Liver (tissue), 9 donors: ENCODE results near the gene MYMK. TPM values are rescaled to one million over a fixed set of nuclear protein-coding genes. Genes with fewer than 3 reads are reported as not detected.

Source experiments
- DNase-seq: peaks from one replicate; pipeline ENCODE4 v3.0.0-alpha.2; 2017; ENCODE audit warnings: low spot score
- H3K27ac ChIP-seq, 2 donors: one replicate each; pipeline ENCODE4 v1.7.0; 2013; ENCODE audit warnings: inconsistent platforms in 2 of 2, low read length in 2 of 2, control low read depth in 1 of 2, low read depth in 1 of 2, mild to moderate bottlenecking in 1 of 2
- H3K27me3 ChIP-seq, 4 donors: one replicate each; pipeline versions ENCODE4 v1.6.1 to v1.7.0; 2013; ENCODE audit warnings: low read length in 3 of 4, inconsistent platforms in 1 of 4, mild to moderate bottlenecking in 1 of 4, moderate library complexity in 1 of 4; ENCODE audit not compliant: control insufficient read depth in 4 of 4, insufficient read depth in 4 of 4
- H3K36me3 ChIP-seq, 4 donors: one replicate each; pipeline versions ENCODE4 v1.6.1 to v1.7.0; 2013; ENCODE audit warnings: low read length in 3 of 4, mild to moderate bottlenecking in 3 of 4, low read depth in 1 of 4, moderate library complexity in 1 of 4; ENCODE audit not compliant: control insufficient read depth in 4 of 4, insufficient read depth in 3 of 4
- H3K4me1 ChIP-seq, 4 donors: one replicate each; pipeline versions ENCODE4 v1.6.1 to v1.7.0; 2013; ENCODE audit warnings: low read length in 3 of 4, mild to moderate bottlenecking in 3 of 4, moderate library complexity in 1 of 4; ENCODE audit not compliant: control insufficient read depth in 4 of 4, insufficient read depth in 4 of 4
- H3K4me3 ChIP-seq, 3 donors: one replicate each; pipeline versions ENCODE4 v1.6.1 to v1.7.0; 2013; ENCODE audit warnings: low read length in 3 of 3, control low read depth in 1 of 3, low read depth in 1 of 3, mild to moderate bottlenecking in 1 of 3
- H3K9ac ChIP-seq, 2 donors: one replicate each; pipeline ENCODE4 v1.7.0; 2013; ENCODE audit warnings: low read length in 2 of 2, mild to moderate bottlenecking in 2 of 2, moderate library complexity in 2 of 2, control low read depth in 1 of 2, low read depth in 1 of 2
- H3K9me3 ChIP-seq, 4 donors: one replicate each; pipeline versions ENCODE4 v1.6.1 to v1.7.0; 2013; ENCODE audit warnings: low read length in 3 of 4; ENCODE audit not compliant: control insufficient read depth in 4 of 4
- CTCF ChIP-seq: fragments of 150-350 bp; IDR thresholded peaks from 2 replicates; pipeline ENCODE4 v1.5.1; 2017; ENCODE audit warnings: improper control_type of control experiment, low read depth, low read length; ENCODE audit not compliant: missing input control
- EGR1 ChIP-seq, 2 donors: IDR thresholded peaks; 2 replicates each; pipeline ENCODE4 v1.6.1; 2016 to 2018; ENCODE audit warnings: antibody characterized with exemption in 2 of 2, low read depth in 2 of 2
- FOXA1 ChIP-seq: IDR thresholded peaks from 2 replicates; pipeline ENCODE4 v1.6.1; 2016; ENCODE audit warnings: antibody characterized with exemption
- FOXA2 ChIP-seq: IDR thresholded peaks from 2 replicates; pipeline ENCODE4 v1.6.1; 2016; ENCODE audit warnings: antibody characterized with exemption
- HNF4A ChIP-seq, 2 donors: conservative IDR thresholded peaks; 2 replicates each; pipeline ENCODE4 v1.6.1; 2016; ENCODE audit warnings: antibody characterized with exemption in 2 of 2, mild to moderate bottlenecking in 2 of 2
- HNF4G ChIP-seq: IDR thresholded peaks from 2 replicates; pipeline ENCODE4 v1.6.1; 2016; ENCODE audit warnings: antibody characterized with exemption
- JUND ChIP-seq, 2 donors: IDR thresholded peaks; 2 replicates each; pipeline ENCODE4 v1.6.1; 2016; ENCODE audit warnings: antibody characterized with exemption in 2 of 2
- MAX ChIP-seq: IDR thresholded peaks from 2 replicates; pipeline ENCODE4 v1.6.1; 2016; ENCODE audit warnings: antibody characterized with exemption
- RAD21 ChIP-seq, 2 donors: IDR thresholded peaks; 2 replicates each; pipeline ENCODE4 v1.6.1; 2016; ENCODE audit warnings: antibody characterized with exemption in 2 of 2, mild to moderate bottlenecking in 2 of 2
- REST ChIP-seq: IDR thresholded peaks from 2 replicates; pipeline ENCODE4 v1.6.1; 2016; ENCODE audit warnings: antibody characterized with exemption, mild to moderate bottlenecking
- YY1 ChIP-seq: IDR thresholded peaks from 2 replicates; pipeline ENCODE4 v1.6.1; 2016; ENCODE audit warnings: antibody characterized with exemption, mild to moderate bottlenecking
- ZBTB33 ChIP-seq: IDR thresholded peaks from 2 replicates; pipeline ENCODE4 v1.6.1; 2016; ENCODE audit warnings: antibody characterized with exemption
- WGBS: extraction: QIAGEN DNeasy Blood & Tissue Kit; methylation state at CpG from one replicate; pipeline ENCODE4 v1.1.7; 2013; 5-methylcytosine and 5-hydroxymethylcytosine counted together
- polyA plus RNA-seq, 2 donors: library from polyadenylated mRNA; stranded (reverse) in 1 of 2; unstranded in 1 of 2; fragments of 200-250 nt in 1 of 2; fragments of >200 nt in 1 of 2; fragmentation: Nextera tagmentation in 1 of 2; extraction: Ambion mirVana in 1 of 2; gene quantifications; one replicate each; pipeline versions ENCODE4 v1.2.1 to v1.2.3, GENCODE V29; 2013 to 2015
- total RNA-seq, 2 donors: library from RNA; depleted of rRNA; stranded (reverse); fragments of >200 nt; gene quantifications; one replicate each; pipeline ENCODE4 v1.2.3, GENCODE V29; 2014
- donor health status: healthy.
- donor health status: healthy.
- donor health status: healthy.
- donor health status: healthy.
- donor health status: healthy.

The MYMK gene
- total and polyA plus RNA-seq, 4 donors, result not detected

- no peak overlapping the region for H3K4me3 ChIP-seq
- DNase-seq, result no peak
- no peak overlapping the region for H3K27ac ChIP-seq
- no peaks in the 10 kb centered on the region for H3K4me1 ChIP-seq
- no peak for TF ChIP-seq ZBTB33
- no peak for TF ChIP-seq FOXA1
- TF ChIP-seq HNF4A (conservative IDR thresholded peaks at IDR 0.05), result no peak
- no peak for TF ChIP-seq MAX
- H3K36me3 ChIP-seq, result no peaks in the 10 kb centered on the region
- H3K9ac ChIP-seq, result no peak overlapping the region
- no peaks in the 10 kb centered on the region for H3K27me3 ChIP-seq
- 84% methylated on average over 9 of the region's 9 CpGs for WGBS
- no peaks in the 10 kb centered on the region for H3K9me3 ChIP-seq
Observed at GRCh38 chr9:133571391-133571890, 46.7 kb upstream of the MYMK start.

- no peak for DNase-seq
Observed at GRCh38 chr9:133570691-133571080, 45.9 kb upstream of the MYMK start.

GRCh38 chr9:133569891-133570690 lies 45.3 kb upstream of the MYMK start:
- Histone ChIP-seq H3K4me3 (no peak overlapping the region), H3K36me3 (no peaks in the 10 kb centered on the region), H3K27ac (no peak overlapping the region), H3K9me3 (no peaks in the 10 kb centered on the region), H3K9ac (no peak overlapping the region), H3K27me3 (no peaks in the 10 kb centered on the region), H3K4me1 (no peaks in the 10 kb centered on the region)
- DNase-seq, result no peak
- TF ChIP-seq FOXA2, result no peak
- TF ChIP-seq HNF4A (conservative IDR thresholded peaks at IDR 0.05), result no peak
- TF ChIP-seq FOXA1, result no peak
- TF ChIP-seq RAD21 (IDR thresholded peaks at IDR 0.05), result no peak
- TF ChIP-seq CTCF, result no peak
- TF ChIP-seq EGR1 (IDR thresholded peaks at IDR 0.05; ENCODE audit: low read depth in 2 of 2), result no peak
- no peak for TF ChIP-seq JUND (IDR thresholded peaks at IDR 0.05)
- no peak for TF ChIP-seq HNF4G
- TF ChIP-seq REST, result no peak
- 78% methylated on average over 36 of the region's 36 CpGs for WGBS

More at GRCh38 chr9:133570691-133571080, 45.9 kb upstream of the MYMK start:
- Histone ChIP-seq H3K4me3 (no peak overlapping the region), H3K27me3 (no peaks in the 10 kb centered on the region), H3K9ac (no peak overlapping the region), H3K4me1 (no peaks in the 10 kb centered on the region), H3K36me3 (no peaks in the 10 kb centered on the region), H3K9me3 (no peaks in the 10 kb centered on the region), H3K27ac (no peak overlapping the region)
- 84% methylated on average over 16 of the region's 16 CpGs for WGBS
- TF ChIP-seq ZBTB33 (no peak), JUND (IDR thresholded peaks at IDR 0.05) (no peak), YY1 (no peak), FOXA1 (no peak)
